Smooth muscle cell (in vitro differentiated cells): ENCODE data around the gene DHRS13. TPM values are rescaled to one million over a fixed set of nuclear protein-coding genes. Genes with fewer than 3 reads are reported as not detected.
A peak's percentile ranks its signal among the peaks of the same experiment; 100 is the strongest.

Experiments used
- DNase-seq: peaks from one replicate; lab custom pipeline; 2025; ENCODE audit not compliant: unreplicated experiment; lab: John Stamatoyannopoulos, UW
- H2AFZ ChIP-seq: fragments of 200-600 bp; sonication (generic); 2 replicates; pipeline ENCODE4 v1.6.0; 2016; ENCODE audit warnings: antibody characterized with exemption, low read depth, mild to moderate bottlenecking
- H3F3A ChIP-seq: fragments of 200-600 bp; sonication (generic); 2 replicates; pipeline ENCODE4 v1.6.0; 2017; ENCODE audit warnings: antibody characterized with exemption, low read depth
- H3K27ac ChIP-seq: fragments of 200-600 bp; sonication (generic); 2 replicates; pipeline ENCODE4 v1.5.1; 2016; ENCODE audit warnings: low read depth, mild to moderate bottlenecking
- H3K27me3 ChIP-seq: fragments of 200-600 bp; sonication (generic); 2 replicates; pipeline ENCODE4 v1.6.1; 2016; ENCODE audit warnings: low read depth, mild to moderate bottlenecking
- H3K36me3 ChIP-seq: fragments of 200-600 bp; sonication (generic); 2 replicates; pipeline ENCODE4 v1.5.1; 2016; ENCODE audit warnings: low read depth
- H3K4me1 ChIP-seq: fragments of 200-600 bp; sonication (generic); 2 replicates; pipeline ENCODE4 v1.5.1; 2016; ENCODE audit warnings: low read depth
- H3K4me2 ChIP-seq: fragments of 200-600 bp; sonication (generic); 2 replicates; pipeline ENCODE4 v1.6.0; 2016; ENCODE audit warnings: mild to moderate bottlenecking
- H3K4me3 ChIP-seq: fragments of 200-600 bp; sonication (generic); 2 replicates; pipeline ENCODE4 v1.5.1; 2016; ENCODE audit warnings: mild to moderate bottlenecking
- H3K79me2 ChIP-seq: fragments of 200-600 bp; sonication (generic); 2 replicates; pipeline ENCODE4 v1.6.0; 2016; ENCODE audit warnings: low read depth, mild to moderate bottlenecking
- H3K9ac ChIP-seq: fragments of 200-600 bp; sonication (generic); 2 replicates; pipeline ENCODE4 v1.6.0; 2016; ENCODE audit warnings: low read depth
- H3K9me3 ChIP-seq: fragments of 200-600 bp; sonication (generic); replicated peaks from 2 replicates; pipeline ENCODE4 v1.5.1; 2016; ENCODE audit warnings: low read depth
- H4K20me1 ChIP-seq: fragments of 200-600 bp; sonication (generic); 2 replicates; pipeline ENCODE4 v1.6.0; 2016; ENCODE audit warnings: low read depth
- WGBS: methylation state at CpG from one replicate; pipeline ENCODE4 v1.1.7; 2016; ENCODE audit warnings: low lambda C conversion rate; 5-methylcytosine and 5-hydroxymethylcytosine counted together
- polyA plus RNA-seq: library from polyadenylated mRNA; unstranded; fragments of >200 nt; fragmentation: Nextera tagmentation; extraction: Ambion mirVana; gene quantifications from 2 replicates; pipeline ENCODE4 v1.2.1, GENCODE V29; 2016
- total RNA-seq: library from RNA; depleted of rRNA; stranded (reverse); fragments of >200 nt; gene quantifications from 2 replicates; pipeline ENCODE4 v1.2.3, GENCODE V29; 2014
- TF ChIP-seq, protein P1 (sequence below): fragments of 200-600 bp; sonication (generic); IDR thresholded peaks from 2 replicates; pipeline ENCODE4 v1.5.1; 2017; ENCODE audit warnings: borderline replicate concordance, mild to moderate bottlenecking, antibody characterized with exemption; ENCODE audit not compliant: insufficient read depth, poor library complexity, severe bottlenecking

Gene DHRS13
- total and polyA plus RNA-seq, 2 experiments from 2014 or later, result 6.0 to 10.1 TPM

DNA sequence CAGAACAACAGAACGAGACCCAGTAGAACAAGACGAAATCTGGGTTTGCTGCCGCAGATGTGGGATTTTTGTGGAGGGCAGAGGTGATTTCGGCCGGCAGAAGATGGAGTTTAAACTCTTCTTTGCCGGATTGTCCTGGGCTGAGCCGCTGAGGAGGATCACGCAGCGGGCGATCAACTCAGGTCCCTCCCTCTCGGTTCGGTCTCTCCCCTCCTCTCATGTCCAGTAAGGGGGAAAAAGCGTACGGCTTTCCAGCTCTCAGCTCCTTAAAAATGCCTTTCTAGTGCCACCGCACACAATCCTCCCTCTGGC lies 46.0 kb upstream of the DHRS13 start:
- Histone ChIP-seq H3K4me2 (peak overlapping the region; percentile 98), H3K27ac (peak overlapping the region; percentile 86), H3K9me3 (no peaks in the 10 kb centered on the region), H3F3A (peaks cover 26% of the 10 kb centered on the region), H3K4me3 (peak overlapping the region; percentile 90), H3K4me1 (peaks cover 20% of the 10 kb centered on the region), H2AFZ (peak overlapping the region; percentile 83), H3K27me3 (no peaks in the 10 kb centered on the region), H3K9ac (peak overlapping the region; percentile 82), H3K36me3 (peaks cover under 1% of the 10 kb centered on the region), H4K20me1 (peaks cover 53% of the 10 kb centered on the region), H3K79me2 (peaks cover 68% of the 10 kb centered on the region)
- TF ChIP-seq, protein P1, sequence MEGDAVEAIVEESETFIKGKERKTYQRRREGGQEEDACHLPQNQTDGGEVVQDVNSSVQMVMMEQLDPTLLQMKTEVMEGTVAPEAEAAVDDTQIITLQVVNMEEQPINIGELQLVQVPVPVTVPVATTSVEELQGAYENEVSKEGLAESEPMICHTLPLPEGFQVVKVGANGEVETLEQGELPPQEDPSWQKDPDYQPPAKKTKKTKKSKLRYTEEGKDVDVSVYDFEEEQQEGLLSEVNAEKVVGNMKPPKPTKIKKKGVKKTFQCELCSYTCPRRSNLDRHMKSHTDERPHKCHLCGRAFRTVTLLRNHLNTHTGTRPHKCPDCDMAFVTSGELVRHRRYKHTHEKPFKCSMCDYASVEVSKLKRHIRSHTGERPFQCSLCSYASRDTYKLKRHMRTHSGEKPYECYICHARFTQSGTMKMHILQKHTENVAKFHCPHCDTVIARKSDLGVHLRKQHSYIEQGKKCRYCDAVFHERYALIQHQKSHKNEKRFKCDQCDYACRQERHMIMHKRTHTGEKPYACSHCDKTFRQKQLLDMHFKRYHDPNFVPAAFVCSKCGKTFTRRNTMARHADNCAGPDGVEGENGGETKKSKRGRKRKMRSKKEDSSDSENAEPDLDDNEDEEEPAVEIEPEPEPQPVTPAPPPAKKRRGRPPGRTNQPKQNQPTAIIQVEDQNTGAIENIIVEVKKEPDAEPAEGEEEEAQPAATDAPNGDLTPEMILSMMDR, result no peak
- 2% methylated on average over 15 of the region's 15 CpGs for WGBS
- no peak for DNase-seq

DNA sequence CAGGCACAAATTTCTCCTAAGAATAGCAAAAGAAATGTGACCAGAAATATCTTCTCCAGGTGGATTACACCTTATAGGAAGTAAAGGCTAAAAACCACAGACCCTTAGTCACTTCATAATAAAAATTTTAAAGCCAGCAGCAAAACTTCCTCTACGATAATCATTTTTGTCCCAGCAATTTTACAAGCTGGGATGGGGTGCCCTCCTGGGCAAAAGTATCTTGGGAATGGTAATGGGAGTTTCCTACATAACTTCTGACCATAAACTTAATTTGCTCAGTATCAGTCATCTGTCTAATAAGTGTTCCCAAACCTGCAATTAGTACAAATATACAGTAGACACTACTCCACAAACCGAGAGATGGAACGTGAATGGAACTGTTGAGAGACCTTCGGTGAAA lies 45.5 kb upstream of the DHRS13 start:
- Histone ChIP-seq H3K27ac (peak overlapping the region; percentile 86), H3K4me3 (peak overlapping the region; percentile 90), H3K4me1 (peaks cover 20% of the 10 kb centered on the region), H3F3A (peaks cover 26% of the 10 kb centered on the region), H3K27me3 (no peaks in the 10 kb centered on the region), H3K9ac (peak overlapping the region; percentile 82), H4K20me1 (peaks cover 57% of the 10 kb centered on the region), H3K9me3 (no peaks in the 10 kb centered on the region), H2AFZ (no peak overlapping the region), H3K4me2 (peak overlapping the region; percentile 98), H3K36me3 (peaks cover 3% of the 10 kb centered on the region), H3K79me2 (peaks cover 73% of the 10 kb centered on the region)
- 23% methylated on average over 4 of the region's 4 CpGs for WGBS
- DNase-seq, result no peak
- TF ChIP-seq, protein P1, result no peak

DNA sequence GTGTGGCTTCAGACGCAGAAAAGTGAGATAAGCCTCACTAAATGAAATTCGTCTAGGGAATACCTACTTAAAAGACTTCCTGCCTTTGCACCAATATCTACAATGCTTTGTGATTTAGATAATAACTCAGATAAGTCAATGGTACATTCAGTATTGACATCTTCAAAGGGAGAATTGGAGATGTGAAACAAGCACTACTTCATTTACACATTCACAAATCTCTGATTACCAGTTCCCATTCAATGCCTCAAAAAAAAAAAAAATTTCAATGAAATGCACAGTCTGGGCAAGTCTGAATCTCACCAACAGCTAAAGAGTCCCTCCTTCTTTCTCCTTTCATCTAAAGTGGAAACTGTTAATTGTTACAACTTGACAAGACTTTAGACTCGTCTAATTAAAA lies 44.8 kb upstream of the DHRS13 start:
- WGBS, result 76% methylated on average over 3 of the region's 3 CpGs
- H3K27ac ChIP-seq, result peak overlapping the region; percentile 86

DNA sequence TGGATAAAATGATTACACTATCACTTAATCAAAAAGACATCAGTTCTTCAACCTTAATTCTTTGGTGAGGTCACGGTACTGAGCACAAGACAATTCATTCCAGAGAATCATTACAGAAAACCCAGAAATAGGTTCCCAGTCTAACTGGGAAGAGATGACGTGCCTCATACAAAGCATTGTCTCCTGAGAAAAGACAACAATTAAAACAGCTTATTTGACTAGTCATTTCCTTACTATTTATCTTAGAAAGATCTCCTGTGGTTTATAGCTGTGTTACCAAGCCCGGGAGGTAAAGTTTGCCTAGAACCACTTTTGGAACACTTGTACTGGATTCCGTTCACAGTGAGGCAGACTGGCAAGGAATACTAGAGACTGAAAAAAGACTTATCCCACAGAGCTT lies 43.4 kb upstream of the DHRS13 start:
- Histone ChIP-seq H3F3A (peaks cover 26% of the 10 kb centered on the region), H3K36me3 (peaks cover 3% of the 10 kb centered on the region), H3K9me3 (no peaks in the 10 kb centered on the region), H3K27ac (peak overlapping the region; percentile 36), H3K4me1 (peaks cover 23% of the 10 kb centered on the region), H3K4me3 (no peak overlapping the region), H3K9ac (no peak overlapping the region), H3K4me2 (no peak overlapping the region), H3K27me3 (no peaks in the 10 kb centered on the region), H3K79me2 (peaks cover 94% of the 10 kb centered on the region), H2AFZ (no peak overlapping the region), H4K20me1 (peaks cover 79% of the 10 kb centered on the region)
- DNase-seq, result no peak
- 78% methylated on average over 4 of the region's 4 CpGs for WGBS
- TF ChIP-seq, protein P1, result no peak

More for the DNA sequence above, 44.8 kb upstream of the DHRS13 start:
- TF ChIP-seq, protein P1, result no peak
- no peak for DNase-seq
- Histone ChIP-seq H3K79me2 (peaks cover 80% of the 10 kb centered on the region), H4K20me1 (peaks cover 65% of the 10 kb centered on the region), H3K27me3 (no peaks in the 10 kb centered on the region), H3K36me3 (peaks cover 3% of the 10 kb centered on the region), H3K9ac (peak overlapping the region; percentile 82), H2AFZ (no peak overlapping the region), H3K9me3 (no peaks in the 10 kb centered on the region), H3K4me1 (peaks cover 20% of the 10 kb centered on the region), H3K4me3 (peak overlapping the region; percentile 90), H3F3A (peaks cover 26% of the 10 kb centered on the region), H3K4me2 (peak overlapping the region; percentile 98)
